ENCODE data around the gene ANKRD66. TPM values are rescaled to one million over a fixed set of nuclear protein-coding genes. Genes with fewer than 3 reads are reported as not detected.

The ANKRD66 gene
- total RNA-seq, 1 experiment from 2014 or later: not detected

DNA sequence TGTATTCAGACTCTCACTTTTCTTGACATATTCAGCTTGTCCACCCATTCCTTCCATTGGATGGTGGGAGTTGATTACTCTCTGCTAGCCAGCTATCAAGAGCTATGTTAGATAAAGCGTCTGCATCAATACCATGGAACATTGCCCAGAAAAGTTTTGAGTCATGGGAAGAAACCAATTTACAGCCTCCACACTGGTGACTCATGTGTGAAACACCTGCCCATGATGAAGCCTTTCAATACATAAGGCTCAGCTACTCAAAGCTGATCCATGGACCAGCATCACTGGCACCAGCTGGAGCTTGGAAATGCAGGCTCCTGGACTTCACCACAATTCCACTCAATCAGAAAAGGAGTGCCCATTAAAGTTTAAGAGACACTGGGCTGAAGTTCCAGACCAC is 27.6 kb upstream of the ANKRD66 start:
- TF ChIP-seq, protein P1, sequence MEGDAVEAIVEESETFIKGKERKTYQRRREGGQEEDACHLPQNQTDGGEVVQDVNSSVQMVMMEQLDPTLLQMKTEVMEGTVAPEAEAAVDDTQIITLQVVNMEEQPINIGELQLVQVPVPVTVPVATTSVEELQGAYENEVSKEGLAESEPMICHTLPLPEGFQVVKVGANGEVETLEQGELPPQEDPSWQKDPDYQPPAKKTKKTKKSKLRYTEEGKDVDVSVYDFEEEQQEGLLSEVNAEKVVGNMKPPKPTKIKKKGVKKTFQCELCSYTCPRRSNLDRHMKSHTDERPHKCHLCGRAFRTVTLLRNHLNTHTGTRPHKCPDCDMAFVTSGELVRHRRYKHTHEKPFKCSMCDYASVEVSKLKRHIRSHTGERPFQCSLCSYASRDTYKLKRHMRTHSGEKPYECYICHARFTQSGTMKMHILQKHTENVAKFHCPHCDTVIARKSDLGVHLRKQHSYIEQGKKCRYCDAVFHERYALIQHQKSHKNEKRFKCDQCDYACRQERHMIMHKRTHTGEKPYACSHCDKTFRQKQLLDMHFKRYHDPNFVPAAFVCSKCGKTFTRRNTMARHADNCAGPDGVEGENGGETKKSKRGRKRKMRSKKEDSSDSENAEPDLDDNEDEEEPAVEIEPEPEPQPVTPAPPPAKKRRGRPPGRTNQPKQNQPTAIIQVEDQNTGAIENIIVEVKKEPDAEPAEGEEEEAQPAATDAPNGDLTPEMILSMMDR (conservative IDR thresholded peaks at IDR 0.05): no peak

More for the DNA sequence above, 27.6 kb upstream of the ANKRD66 start:
- H3K4me1 Mint-ChIP-seq: no peaks in the 10 kb centered on the region
- Histone ChIP-seq H4K8ac (replicated peaks; ENCODE audit: insufficient read length, low read depth, low read length) (no peak overlapping the region), H4K5ac (ENCODE audit: insufficient read length, low read depth, low read length) (no peak overlapping the region), H3K4me2 (ENCODE audit: insufficient read depth, insufficient read length, low read length) (no peak overlapping the region), H2BK120ac (ENCODE audit: low read depth, low read length, poor library complexity, severe bottlenecking) (no peak overlapping the region), H3K27me3 (ENCODE audit: insufficient read depth, low read length) (no peaks in the 10 kb centered on the region), H3K9me3 (ENCODE audit: control insufficient read depth, low read depth, low read length) (no peaks in the 10 kb centered on the region), H3K9ac (ENCODE audit: extremely low read depth, insufficient read length, low read length) (no peak overlapping the region), H3K14ac (ENCODE audit: insufficient read depth, low read length) (no peak overlapping the region), H3K4ac (ENCODE audit: low read depth, low read length) (no peak overlapping the region), H2AK5ac (ENCODE audit: insufficient read length, low read length) (no peak overlapping the region), H2BK5ac (ENCODE audit: insufficient read length, low read length) (no peak overlapping the region), H2BK20ac (ENCODE audit: low read depth, low read length, poor library complexity, severe bottlenecking) (no peak overlapping the region), H4K20me1 (ENCODE audit: control insufficient read depth, insufficient read depth, insufficient read length) (no peaks in the 10 kb centered on the region), H3K27ac (ENCODE audit: insufficient read length, low read depth, low read length) (no peak overlapping the region), H3K56ac (ENCODE audit: insufficient read length, low read depth, low read length) (no peak overlapping the region), H3K23me2 (ENCODE audit: insufficient read length, low read depth, low read length, poor library complexity, severe bottlenecking) (no peaks in the 10 kb centered on the region), H3K4me1 (ENCODE audit: insufficient read depth, low read length) (no peaks in the 10 kb centered on the region), H3T11ph (ENCODE audit: low read length) (no peak overlapping the region), H3K18ac (ENCODE audit: insufficient read length, low read depth, low read length) (no peak overlapping the region), H2AFZ (ENCODE audit: low read length) (no peak overlapping the region), H4K91ac (ENCODE audit: insufficient read length, low read depth, low read length) (no peak overlapping the region), H3K23ac (ENCODE audit: insufficient read length, low read depth, low read length) (no peak overlapping the region), H3K79me2 (ENCODE audit: insufficient read depth, low read length) (no peaks in the 10 kb centered on the region), H2BK12ac (ENCODE audit: insufficient read length, low read depth, low read length) (no peak overlapping the region), H2BK15ac (ENCODE audit: low read depth, low read length) (no peak overlapping the region), H3K79me1 (ENCODE audit: insufficient read depth, low read depth, low read length, poor library complexity, severe bottlenecking) (no peaks in the 10 kb centered on the region)
- DNase-seq: no peak
- H3K27ac Mint-ChIP-seq: no peak overlapping the region
- no peaks in the 10 kb centered on the region for H3K9me3 Mint-ChIP-seq
- no CpG with 5 or more reads among the region's 1 CpG for WGBS (ENCODE audit: extremely low coverage, insufficient read length, low lambda C conversion rate)
- H3K36me3 Mint-ChIP-seq (ENCODE audit: insufficient read depth in 1 of 3, low read depth in 3 of 3): no peaks in the 10 kb centered on the region; a peak in 1 of 7 replicates
- no peak overlapping the region for H3K4me3 Mint-ChIP-seq
- H3K27me3 Mint-ChIP-seq (ENCODE audit: low read depth): peaks cover 5% of the 10 kb centered on the region
